Epithelial cell of esophagus (primary cell): ENCODE results near the gene TSPAN18.

ENCODE experiments used
- DNase-seq: peaks from one replicate; pipeline ENCODE4 v3.0.0; 2010; ENCODE audit warnings: low read depth
- H3K4me3 ChIP-seq: 2 replicates; pipeline ENCODE4 v1.5.1; 2011; ENCODE audit warnings: mild to moderate bottlenecking, low read length, control low read depth
- TF ChIP-seq, protein P1 (sequence below): IDR thresholded peaks from 2 replicates; pipeline ENCODE4 v1.5.1; 2011; ENCODE audit warnings: low read depth, mild to moderate bottlenecking, low read length, control low read depth, inconsistent platforms; ENCODE audit not compliant: insufficient read depth; ENCODE audit errors: missing control alignments

Gene TSPAN18

DNA sequence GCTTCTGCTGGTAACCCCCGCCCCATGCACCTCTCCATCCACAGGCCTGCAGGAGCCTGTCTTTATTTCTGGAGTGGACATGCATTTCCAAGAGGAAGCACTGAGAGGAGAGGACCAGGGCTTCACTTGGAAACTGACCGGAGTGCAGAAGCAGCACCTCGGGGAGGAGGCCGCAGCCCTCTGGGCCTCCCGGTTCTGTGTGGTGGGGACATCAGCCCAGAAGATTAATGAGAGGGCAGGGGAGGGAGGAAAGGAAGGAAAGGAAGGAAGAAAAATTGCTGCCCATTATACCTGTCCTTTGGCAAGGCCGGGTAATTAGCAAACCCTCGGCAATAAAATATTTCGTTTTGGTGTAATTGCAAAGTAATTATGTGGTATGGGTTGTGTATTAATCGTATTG, 126.9 kb downstream of the TSPAN18 start:
- DNase-seq: no peak
- TF ChIP-seq, protein P1, sequence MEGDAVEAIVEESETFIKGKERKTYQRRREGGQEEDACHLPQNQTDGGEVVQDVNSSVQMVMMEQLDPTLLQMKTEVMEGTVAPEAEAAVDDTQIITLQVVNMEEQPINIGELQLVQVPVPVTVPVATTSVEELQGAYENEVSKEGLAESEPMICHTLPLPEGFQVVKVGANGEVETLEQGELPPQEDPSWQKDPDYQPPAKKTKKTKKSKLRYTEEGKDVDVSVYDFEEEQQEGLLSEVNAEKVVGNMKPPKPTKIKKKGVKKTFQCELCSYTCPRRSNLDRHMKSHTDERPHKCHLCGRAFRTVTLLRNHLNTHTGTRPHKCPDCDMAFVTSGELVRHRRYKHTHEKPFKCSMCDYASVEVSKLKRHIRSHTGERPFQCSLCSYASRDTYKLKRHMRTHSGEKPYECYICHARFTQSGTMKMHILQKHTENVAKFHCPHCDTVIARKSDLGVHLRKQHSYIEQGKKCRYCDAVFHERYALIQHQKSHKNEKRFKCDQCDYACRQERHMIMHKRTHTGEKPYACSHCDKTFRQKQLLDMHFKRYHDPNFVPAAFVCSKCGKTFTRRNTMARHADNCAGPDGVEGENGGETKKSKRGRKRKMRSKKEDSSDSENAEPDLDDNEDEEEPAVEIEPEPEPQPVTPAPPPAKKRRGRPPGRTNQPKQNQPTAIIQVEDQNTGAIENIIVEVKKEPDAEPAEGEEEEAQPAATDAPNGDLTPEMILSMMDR: no peak
- H3K4me3 ChIP-seq: no peak overlapping the region

DNA sequence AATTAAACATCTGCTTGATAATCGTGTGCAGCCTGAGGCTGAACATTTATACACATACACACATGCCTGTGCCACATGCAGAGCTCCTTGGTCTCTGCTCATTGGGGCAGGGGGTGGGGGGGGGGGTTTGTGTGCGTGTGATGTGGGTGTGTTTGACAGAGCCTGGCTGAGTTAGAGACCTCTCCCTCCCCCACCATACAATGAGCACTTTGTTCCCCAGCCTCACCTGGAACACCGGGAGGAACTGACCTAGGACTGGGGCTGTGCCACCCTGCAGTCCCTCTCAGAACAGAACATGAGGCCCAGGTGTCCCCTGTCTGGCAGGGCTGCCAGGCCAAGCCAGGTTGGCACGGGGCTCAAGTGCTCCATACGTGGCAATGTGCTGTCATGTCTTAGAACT, 127.3 kb downstream of the TSPAN18 start:
- no peak for DNase-seq
- TF ChIP-seq, protein P1: no peak
- no peak overlapping the region for H3K4me3 ChIP-seq

DNA sequence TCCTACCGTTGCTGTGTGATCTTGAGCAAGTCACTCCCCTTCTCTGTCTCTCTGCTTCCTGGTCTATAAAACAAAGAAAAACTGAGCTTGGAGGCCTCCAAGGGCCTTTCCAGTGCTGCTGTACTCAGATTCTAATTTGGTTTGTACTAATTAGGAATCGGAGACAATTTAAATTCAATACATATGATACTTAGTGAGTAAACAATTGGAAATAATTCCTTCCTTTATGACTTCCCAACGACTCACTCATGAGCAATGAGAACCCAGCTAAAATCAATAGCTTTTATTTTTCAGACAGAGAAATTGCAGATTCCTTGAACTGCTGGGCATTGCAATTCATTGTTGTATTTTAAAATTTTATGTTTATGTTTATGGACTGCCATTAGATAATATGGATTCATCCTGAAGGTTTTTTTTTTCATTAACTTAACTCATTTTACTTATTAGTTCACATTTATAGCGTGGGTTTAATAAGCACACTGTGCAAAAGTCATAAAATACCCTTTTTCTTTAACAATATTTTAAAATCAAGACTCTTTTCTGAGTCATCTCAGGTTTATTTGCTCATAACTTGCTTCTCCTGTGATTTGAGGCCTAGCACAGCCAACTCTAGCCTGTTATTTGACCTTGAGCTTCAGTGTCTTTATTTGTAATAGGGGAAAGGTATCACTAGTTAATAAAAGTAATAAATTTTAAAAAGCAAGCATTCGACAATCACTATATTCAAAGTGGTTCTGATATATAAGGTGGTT, 128.2 kb downstream of the TSPAN18 start:
- TF ChIP-seq, protein P1: no peak
- DNase-seq: no peak
- H3K4me3 ChIP-seq: no peak overlapping the region

DNA sequence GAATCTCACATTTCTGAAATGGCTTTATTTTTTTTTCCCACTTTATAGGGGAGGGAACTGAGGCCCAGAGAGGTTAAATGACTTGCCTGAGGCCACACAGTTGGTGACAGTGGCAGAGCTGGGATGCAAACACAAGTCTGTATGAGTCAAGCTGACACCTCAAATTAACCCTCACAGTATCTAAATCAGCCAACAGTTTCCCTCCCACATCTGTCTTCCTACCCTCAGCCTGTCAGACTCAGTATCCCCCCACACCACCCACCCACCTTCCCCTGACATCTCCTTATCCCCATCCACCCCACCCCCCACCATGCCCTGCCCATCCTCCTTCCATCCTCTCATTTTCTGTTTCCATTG, 128.7 kb downstream of the TSPAN18 start:
- DNase-seq: no peak
- H3K4me3 ChIP-seq: no peak overlapping the region
- TF ChIP-seq, protein P1: no peak

DNA sequence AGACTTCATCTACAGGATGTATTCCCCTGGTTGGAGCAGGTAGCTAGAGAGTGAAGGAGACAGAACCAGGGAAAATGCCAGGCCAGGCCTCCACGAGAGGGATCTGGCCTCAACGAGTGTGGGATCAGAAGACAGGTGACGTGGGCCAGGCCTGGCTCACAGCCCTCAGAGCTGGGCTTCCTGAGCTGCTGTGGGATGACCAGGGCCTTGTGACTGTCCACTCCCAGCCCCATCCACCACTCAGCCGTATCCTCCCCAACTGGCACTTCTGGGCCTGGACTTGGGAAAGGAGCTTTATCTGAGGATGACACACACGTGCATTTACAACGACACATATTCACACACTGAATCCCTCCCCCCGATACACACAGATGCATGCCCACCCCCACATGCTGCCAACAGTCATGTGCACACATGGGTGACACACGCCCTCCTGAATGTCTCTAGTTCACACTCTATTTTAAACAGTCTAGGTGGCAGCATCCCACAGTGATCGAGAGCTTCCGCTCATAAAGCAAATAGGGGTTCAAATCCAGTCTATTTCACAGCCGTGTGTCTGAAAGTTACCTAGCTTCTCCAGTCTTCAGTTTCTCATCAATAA, 130.8 kb downstream of the TSPAN18 start:
- H3K4me3 ChIP-seq: no peak overlapping the region
- TF ChIP-seq, protein P1: no peak

DNA sequence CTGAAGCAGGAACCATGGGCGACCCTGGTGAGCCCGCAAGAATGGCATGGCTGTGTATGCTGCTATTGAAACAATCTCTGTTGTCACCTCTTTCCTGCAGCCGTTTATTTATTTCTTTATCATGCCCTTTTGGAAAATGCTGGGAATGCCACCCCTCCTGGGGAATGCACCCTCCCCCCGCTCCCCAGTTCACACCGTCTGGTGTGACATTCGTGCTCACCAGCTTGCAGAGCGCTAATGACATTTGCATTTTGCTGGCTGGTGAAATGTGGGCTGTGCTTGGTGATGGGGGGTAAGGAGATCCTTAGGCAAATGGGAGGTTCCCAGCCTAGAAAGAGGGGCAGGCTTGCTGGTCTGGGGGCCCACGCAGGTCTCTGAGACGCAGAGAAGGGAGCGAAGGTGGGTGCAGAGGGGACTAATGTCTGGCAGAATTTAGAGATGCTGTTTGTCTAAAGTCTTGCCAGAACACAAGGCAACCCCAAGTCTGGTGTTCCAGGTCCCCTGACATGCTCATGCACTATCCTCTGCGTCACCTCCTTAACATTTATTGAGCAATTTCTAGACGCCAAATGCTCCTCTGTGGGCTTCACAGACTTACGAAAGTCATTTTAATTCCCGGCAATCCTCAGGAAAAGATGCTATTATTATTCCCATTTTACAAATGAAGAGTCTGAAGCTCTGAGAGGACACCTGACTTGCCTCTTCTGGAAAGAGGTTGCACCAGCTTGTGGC, 132.2 kb downstream of the TSPAN18 start:
- TF ChIP-seq, protein P1: no peak
- DNase-seq: no peak
- H3K4me3 ChIP-seq: no peak overlapping the region

More for the DNA sequence above, 130.8 kb downstream of the TSPAN18 start:
- DNase-seq: no peak

DNA sequence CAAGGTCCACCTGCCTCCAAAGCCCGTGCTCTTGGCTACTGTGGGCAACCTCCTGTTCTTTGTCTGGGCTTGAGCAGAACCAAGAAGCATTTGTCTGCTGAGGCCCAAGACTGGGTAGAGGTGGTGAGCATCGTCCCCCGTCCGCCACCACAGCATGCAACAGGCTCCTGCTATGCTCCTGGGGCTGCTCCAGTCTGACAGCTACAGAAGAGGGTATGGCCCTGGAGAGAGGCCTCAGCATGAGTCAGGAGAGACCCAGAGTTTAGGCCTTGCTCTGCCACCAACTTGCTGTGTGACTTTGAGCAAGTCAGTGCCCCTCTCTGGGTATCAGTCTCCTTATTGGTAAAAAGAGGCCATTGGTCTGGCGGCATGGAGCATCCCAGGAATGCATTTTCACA, 132.8 kb downstream of the TSPAN18 start:
- DNase-seq: no peak
- no peak overlapping the region for H3K4me3 ChIP-seq
- TF ChIP-seq, protein P1: no peak
